ENCODE results near the gene HMGXB4.

The HMGXB4 gene

GRCh38 chr22:35326854-35327562, 69.7 kb downstream of the HMGXB4 start:
- DNase-seq (ENCODE audit: low read depth): no peak

GRCh38 chr22:35327690-35328471, 70.6 kb downstream of the HMGXB4 start:
- DNase-seq (ENCODE audit: low read depth): no peak

- no peak for DNase-seq (ENCODE audit: low read depth)
Measured at GRCh38 chr22:35328472-35328885, 71.2 kb downstream of the HMGXB4 start.

- DNase-seq (ENCODE audit: low read depth): no peak
Measured at GRCh38 chr22:35329114-35329847, 72.0 kb downstream of the HMGXB4 start.

- DNase-seq (ENCODE audit: low read depth): peak; percentile 64
Measured at GRCh38 chr22:35330258-35330861, 73.1 kb downstream of the HMGXB4 start.

- DNase-seq (ENCODE audit: low read depth): no peak
Measured at GRCh38 chr22:35332278-35332677, 75.0 kb downstream of the HMGXB4 start.

- DNase-seq (ENCODE audit: low read depth): no peak
Measured at GRCh38 chr22:35333220-35333619, 75.9 kb downstream of the HMGXB4 start.

GRCh38 chr22:35334004-35334403, 76.7 kb downstream of the HMGXB4 start:
- no peak for DNase-seq (ENCODE audit: low read depth)

- DNase-seq (ENCODE audit: low read depth): no peak
Measured at GRCh38 chr22:35335468-35335867, 78.2 kb downstream of the HMGXB4 start.

- DNase-seq (ENCODE audit: low read depth): no peak
Measured at GRCh38 chr22:35335936-35336781, 78.9 kb downstream of the HMGXB4 start.

- DNase-seq (ENCODE audit: low read depth): no peak
Measured at GRCh38 chr22:35337932-35338331, 80.6 kb downstream of the HMGXB4 start.

- no peak for DNase-seq (ENCODE audit: low read depth)
Measured at GRCh38 chr22:35341090-35341874, 84.0 kb downstream of the HMGXB4 start.

GRCh38 chr22:35342390-35342789, 85.1 kb downstream of the HMGXB4 start:
- no peak for DNase-seq (ENCODE audit: low read depth)

GRCh38 chr22:35343664-35344550, 86.6 kb downstream of the HMGXB4 start:
- DNase-seq (ENCODE audit: low read depth): no peak

GRCh38 chr22:35344956-35345690, 87.8 kb downstream of the HMGXB4 start:
- no peak for DNase-seq (ENCODE audit: low read depth)

Measured in T-helper 22 cell (primary cell).